DND-41 (cell line): Measurements from ENCODE around the gene NARF.

Source experiments
- EZH2 ChIP-seq: IDR thresholded peaks from 3 replicates; pipeline ENCODE4 v1.6.1; 2012; ENCODE audit warnings: borderline replicate concordance, low read depth, mild to moderate bottlenecking, moderate library complexity, low read length, inconsistent platforms; ENCODE audit not compliant: severe bottlenecking
- TF ChIP-seq, protein P1 (sequence below): IDR thresholded peaks from 2 replicates; pipeline ENCODE4 v1.5.1; 2012; ENCODE audit warnings: borderline replicate concordance, low read length, moderate library complexity, mild to moderate bottlenecking; ENCODE audit not compliant: poor library complexity, severe bottlenecking; ENCODE audit errors: extremely low read depth

DNA sequence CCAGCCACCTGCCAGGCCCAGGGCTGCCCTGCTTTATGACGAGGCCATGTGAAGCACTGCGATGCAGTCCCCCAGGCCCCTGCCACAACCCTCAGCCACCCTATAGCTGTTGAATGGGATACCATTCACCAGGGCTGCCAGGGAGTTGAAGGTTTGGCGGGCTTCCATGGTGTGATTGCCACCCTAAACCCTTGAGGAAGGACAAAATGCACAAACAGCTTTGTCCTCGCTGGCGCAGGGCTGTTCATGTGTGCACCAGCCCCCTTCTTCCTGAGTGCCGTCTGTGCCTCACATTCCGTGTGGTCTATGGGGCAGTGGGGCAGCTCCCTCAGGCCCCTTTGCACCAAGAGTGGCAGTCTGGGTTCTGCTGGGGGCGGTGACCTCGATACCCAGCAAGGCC lies 25.3 kb downstream of the NARF start:
- TF ChIP-seq, protein P1, sequence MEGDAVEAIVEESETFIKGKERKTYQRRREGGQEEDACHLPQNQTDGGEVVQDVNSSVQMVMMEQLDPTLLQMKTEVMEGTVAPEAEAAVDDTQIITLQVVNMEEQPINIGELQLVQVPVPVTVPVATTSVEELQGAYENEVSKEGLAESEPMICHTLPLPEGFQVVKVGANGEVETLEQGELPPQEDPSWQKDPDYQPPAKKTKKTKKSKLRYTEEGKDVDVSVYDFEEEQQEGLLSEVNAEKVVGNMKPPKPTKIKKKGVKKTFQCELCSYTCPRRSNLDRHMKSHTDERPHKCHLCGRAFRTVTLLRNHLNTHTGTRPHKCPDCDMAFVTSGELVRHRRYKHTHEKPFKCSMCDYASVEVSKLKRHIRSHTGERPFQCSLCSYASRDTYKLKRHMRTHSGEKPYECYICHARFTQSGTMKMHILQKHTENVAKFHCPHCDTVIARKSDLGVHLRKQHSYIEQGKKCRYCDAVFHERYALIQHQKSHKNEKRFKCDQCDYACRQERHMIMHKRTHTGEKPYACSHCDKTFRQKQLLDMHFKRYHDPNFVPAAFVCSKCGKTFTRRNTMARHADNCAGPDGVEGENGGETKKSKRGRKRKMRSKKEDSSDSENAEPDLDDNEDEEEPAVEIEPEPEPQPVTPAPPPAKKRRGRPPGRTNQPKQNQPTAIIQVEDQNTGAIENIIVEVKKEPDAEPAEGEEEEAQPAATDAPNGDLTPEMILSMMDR, result no peak
- no peak for TF ChIP-seq EZH2
